ENCODE data around the gene TP53I13.
A peak's percentile ranks its signal among the peaks of the same experiment; 100 is the strongest.

The TP53I13 gene

GRCh38 chr17:29610395-29610794 is 41.9 kb downstream of the TP53I13 start:
- DNase-seq (ENCODE audit: low spot score), result no peak
- H3K4me3 ChIP-seq, result no peak overlapping the region
- no peak overlapping the region for H3K27ac ChIP-seq
- TF ChIP-seq CTCF (IDR thresholded peaks at IDR 0.05), result no peak

GRCh38 chr17:29611351-29612093 is 43.0 kb downstream of the TP53I13 start:
- no peak overlapping the region for H3K27ac ChIP-seq
- no peak for TF ChIP-seq CTCF (IDR thresholded peaks at IDR 0.05)
- no peak overlapping the region for H3K4me3 ChIP-seq
- no peak for DNase-seq (ENCODE audit: low spot score)

GRCh38 chr17:29612094-29612403 is 43.5 kb downstream of the TP53I13 start:
- H3K27ac ChIP-seq, result no peak overlapping the region
- TF ChIP-seq CTCF (IDR thresholded peaks at IDR 0.05), result no peak
- no peak for DNase-seq (ENCODE audit: low spot score)

GRCh38 chr17:29612404-29613280 is 44.1 kb downstream of the TP53I13 start:
- no peak for TF ChIP-seq CTCF (IDR thresholded peaks at IDR 0.05)
- peak; percentile 78 for DNase-seq (ENCODE audit: low spot score)
- peak overlapping the region; percentile 66 for H3K4me3 ChIP-seq
- H3K27ac ChIP-seq, result peak overlapping the region; percentile 23 to 80

More at GRCh38 chr17:29612094-29612403, 43.5 kb downstream of the TP53I13 start:
- no peak overlapping the region for H3K4me3 ChIP-seq

GRCh38 chr17:29613352-29613837 is 44.9 kb downstream of the TP53I13 start:
- Histone ChIP-seq H3K27ac (peak overlapping the region; percentile 23 to 80), H3K4me3 (peak overlapping the region; percentile 66)
- peak; percentile 84 for TF ChIP-seq CTCF (IDR thresholded peaks at IDR 0.05)
- peak; percentile 92 for DNase-seq (ENCODE audit: low spot score)

GRCh38 chr17:29613856-29614255 is 45.4 kb downstream of the TP53I13 start:
- no peak for DNase-seq (ENCODE audit: low spot score)
- Histone ChIP-seq H3K4me3 (peak overlapping the region; percentile 66), H3K27ac (peak overlapping the region in 1 of 2 donors; percentile 80)
- no peak for TF ChIP-seq CTCF (IDR thresholded peaks at IDR 0.05)
